Measurements from ENCODE around the gene CPEB3. TPM values are rescaled to one million over a fixed set of nuclear protein-coding genes. Genes with fewer than 3 reads are reported as not detected.
A peak's percentile ranks its signal among the peaks of the same experiment; 100 is the strongest.

The CPEB3 gene
- total and polyA plus RNA-seq, 12 donors = 0.71 to 17.6 (median 13.3) TPM

- peaks cover 0 to 26% (median 12%) of the 10 kb centered on the region in 9 donors for H3K4me1 ChIP-seq
- no peaks in the 10 kb centered on the region for H3K27me3 ChIP-seq
- H3K9me3 ChIP-seq = no peaks in the 10 kb centered on the region
- no peaks in the 10 kb centered on the region for H3K36me3 ChIP-seq
- intact Hi-C loops (cut with DNase I) = no loop called here
- ATAC-seq = no peak
- no peak overlapping the region for H3K4me3 ChIP-seq
- no peak overlapping the region for H3K27ac ChIP-seq
- no peak for DNase-seq
- 49 to 52% methylated on average over 2 of the region's 2 CpGs for WGBS, 2 donors
- TF ChIP-seq CTCF (IDR thresholded peaks at IDR 0.05) = no peak
Observed at GRCh38 chr10:92091965-92092364, 198.9 kb downstream of the CPEB3 start.

DNA sequence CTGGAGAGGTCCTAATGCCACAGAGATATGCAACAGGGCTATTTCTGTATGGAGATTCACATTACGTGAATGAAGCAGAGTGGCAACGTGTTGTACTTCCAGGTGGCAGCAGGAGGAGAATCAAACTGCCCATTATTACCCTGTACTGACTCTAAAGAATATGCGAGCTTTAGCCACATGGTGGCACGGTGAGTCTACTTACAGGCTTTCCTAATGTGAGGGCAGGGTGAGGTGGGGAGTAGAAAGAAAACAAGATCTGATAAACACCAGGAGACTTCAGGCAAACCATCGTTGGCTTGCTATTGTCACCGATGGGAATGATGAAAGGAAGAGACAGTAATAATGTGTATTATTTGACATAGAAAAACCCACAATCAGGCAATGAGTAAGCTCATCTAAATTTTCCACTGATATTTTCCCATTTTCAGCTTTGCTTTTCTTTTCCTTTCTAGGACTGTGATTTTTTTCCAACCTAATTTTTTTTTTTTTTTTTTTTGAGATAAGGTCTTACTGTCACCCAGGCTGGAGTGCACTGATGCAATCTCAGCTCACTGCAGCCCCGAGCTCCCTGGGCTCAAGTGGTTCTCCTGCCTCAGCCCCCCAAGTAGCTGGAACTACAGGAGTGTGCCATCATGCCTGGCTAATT lies 203.0 kb downstream of the CPEB3 start:
- Histone ChIP-seq H3K27me3 (no peaks in the 10 kb centered on the region), H3K4me1 (peaks cover 0 to 40% (median 22%) of the 10 kb centered on the region in 9 donors), H3K27ac (peak overlapping the region in 6 of 10 donors; percentile 2 to 55 (median 38)), H3K4me3 (no peak overlapping the region), H3K36me3 (no peaks in the 10 kb centered on the region), H3K9me3 (no peaks in the 10 kb centered on the region)
- 8 to 10% methylated on average over 7 of the region's 7 CpGs for WGBS, 2 donors
- ATAC-seq = peak; percentile 92 to 96 (median 94)
- peak; percentile 62 to 86 (median 72) for TF ChIP-seq CTCF (IDR thresholded peaks at IDR 0.05)
- peak in 1 of 2 donors; percentile 78 for DNase-seq
- intact Hi-C loops (cut with DNase I) = loop anchor here (1.0 to 10.0 kb wide), 14 partner anchors 59 to 349 kb away; partner anchors contain the start of genes CPEB3 (in 7 of the 10) and MARCHF5 (in 7 of the 10)

DNA sequence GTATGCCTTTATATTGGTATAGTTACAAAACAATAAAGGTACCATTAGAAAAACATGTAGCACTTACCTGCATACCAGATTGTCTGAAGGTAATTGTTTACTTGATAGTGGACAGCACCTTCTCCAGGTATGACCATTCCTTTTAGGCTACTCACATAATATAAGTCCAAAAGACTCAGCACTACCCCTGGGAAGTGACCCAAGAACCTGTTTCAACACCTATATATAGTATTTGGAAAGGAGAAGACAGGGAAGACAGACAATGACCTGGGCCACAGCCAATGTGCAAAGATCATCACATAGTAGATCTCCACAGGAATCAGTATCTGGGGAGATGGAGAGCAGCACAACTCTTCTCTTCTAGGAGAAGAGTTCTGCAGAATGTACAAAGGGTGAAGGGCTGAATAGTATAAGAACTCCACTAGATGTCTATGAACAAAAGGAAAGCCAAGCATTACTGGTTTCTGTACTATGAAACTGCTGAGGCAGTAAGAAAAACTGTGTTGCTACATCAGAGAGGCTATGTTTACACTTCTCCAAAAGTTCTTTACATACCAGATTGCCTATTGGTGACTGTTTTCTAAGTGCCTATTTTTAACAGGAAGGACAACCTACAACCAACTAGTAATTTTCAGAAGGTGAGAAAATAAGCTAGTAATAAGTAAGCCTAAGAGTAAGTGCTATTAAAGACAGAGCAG lies 208.1 kb downstream of the CPEB3 start:
- H3K9me3 ChIP-seq = no peaks in the 10 kb centered on the region
- intact Hi-C loops (cut with DNase I) = loop anchor here in 1 of 10 donors (10.0 kb wide), 1 partner anchor 212 kb away; the partner anchor contains the start of genes CPEB3 and MARCHF5
- no peak for ATAC-seq

More for the DNA sequence above, 208.1 kb downstream of the CPEB3 start:
- TF ChIP-seq CTCF (IDR thresholded peaks at IDR 0.05) = no peak
- peaks cover 0 to 41% (median 14%) of the 10 kb centered on the region in 9 donors for H3K36me3 ChIP-seq
- H3K4me1 ChIP-seq = peaks cover 0 to 41% (median 20%) of the 10 kb centered on the region in 9 donors
- no peak for DNase-seq
- peak overlapping the region in 3 of 10 donors; percentile 19 to 32 (median 23) for H3K27ac ChIP-seq
- H3K4me3 ChIP-seq = no peak overlapping the region
- no peaks in the 10 kb centered on the region for H3K27me3 ChIP-seq

Data from heart right ventricle (tissue), 16 donors.